ENCODE results near the gene MTX3.
A peak's percentile ranks its signal among the peaks of the same experiment; 100 is the strongest.

The MTX3 gene

DNA sequence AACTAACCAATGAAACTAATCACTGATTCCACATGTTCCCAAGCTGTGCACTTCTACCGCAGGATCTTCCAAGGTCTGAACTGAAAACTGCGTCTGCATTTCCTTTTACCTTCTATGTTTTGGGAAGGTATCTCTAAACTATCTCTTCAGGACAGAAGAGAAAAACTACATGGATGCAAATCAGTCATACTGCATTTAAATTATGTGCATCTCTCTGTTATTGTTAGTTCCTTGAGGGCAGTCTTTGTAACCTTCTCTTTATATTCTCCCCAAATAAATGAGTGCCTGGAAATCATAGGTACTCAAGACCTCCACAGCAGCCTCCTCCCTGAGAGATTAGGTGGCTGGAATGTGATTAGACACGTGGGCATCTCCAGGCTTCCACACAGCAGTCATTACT, 17.1 kb downstream of the MTX3 start (continued):
- TF ChIP-seq ZBTB20 (tag by site-specific recombination; IDR thresholded peaks at IDR 0.05) (no peak), ZNF830 (tag by site-specific recombination; IDR thresholded peaks at IDR 0.05; ENCODE audit: low read depth) (no peak), YY2 (tag by site-specific recombination; IDR thresholded peaks at IDR 0.05) (no peak), ZNF266 (tag by site-specific recombination; IDR thresholded peaks at IDR 0.05; ENCODE audit: low read depth) (no peak)

DNA sequence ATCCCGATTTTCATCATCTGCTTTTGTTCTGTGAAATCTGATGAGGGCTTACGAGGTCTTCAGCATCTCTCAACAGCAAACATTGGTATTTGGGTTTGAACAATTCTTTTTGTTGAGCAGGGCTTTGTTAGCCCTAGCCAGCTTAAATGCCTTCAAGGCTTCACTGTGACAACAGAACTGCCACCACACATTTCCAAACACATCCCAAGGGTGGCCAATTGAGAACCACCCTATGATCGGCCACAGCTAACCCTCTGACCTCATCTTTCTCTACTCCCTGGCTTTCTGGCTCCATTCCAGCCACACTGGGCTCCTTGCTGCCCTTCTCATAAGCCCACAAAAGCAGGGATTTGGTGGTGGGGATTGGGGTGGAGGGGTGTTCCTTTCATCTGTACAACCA, 17.6 kb downstream of the MTX3 start:
- CTCF ChIA-PET: no interaction called here
- POLR2A ChIA-PET: no interaction called here
- Histone ChIP-seq H3K36me3 (ENCODE audit: control insufficient read depth in 2 of 2, insufficient read depth in 1 of 2, low read length in 2 of 2) (peaks cover 3 to 25% of the 10 kb centered on the region in 2 experiments), H3K4me3 (ENCODE audit: low read depth, low read length) (no peak overlapping the region), H3K27ac (ENCODE audit: extremely low read depth, low read depth, low read length) (no peak overlapping the region), H3K4me1 (ENCODE audit: control insufficient read depth, insufficient read depth, low read length) (no peaks in the 10 kb centered on the region), H3K9me3 (ENCODE audit: control insufficient read depth, insufficient read depth, low read depth, low read length) (no peaks in the 10 kb centered on the region)
- TF ChIP-seq ZBTB17 (tag by site-specific recombination; IDR thresholded peaks at IDR 0.05) (0 out of 2 replicates have a peak, but pooled peaks have one; percentile 24), ZNF549 (tag by site-specific recombination; IDR thresholded peaks at IDR 0.05) (peak; percentile 23; the same call in 1 of the 2 replicates), ZNF133 (tag by site-specific recombination; IDR thresholded peaks at IDR 0.05) (no peak)

DNA sequence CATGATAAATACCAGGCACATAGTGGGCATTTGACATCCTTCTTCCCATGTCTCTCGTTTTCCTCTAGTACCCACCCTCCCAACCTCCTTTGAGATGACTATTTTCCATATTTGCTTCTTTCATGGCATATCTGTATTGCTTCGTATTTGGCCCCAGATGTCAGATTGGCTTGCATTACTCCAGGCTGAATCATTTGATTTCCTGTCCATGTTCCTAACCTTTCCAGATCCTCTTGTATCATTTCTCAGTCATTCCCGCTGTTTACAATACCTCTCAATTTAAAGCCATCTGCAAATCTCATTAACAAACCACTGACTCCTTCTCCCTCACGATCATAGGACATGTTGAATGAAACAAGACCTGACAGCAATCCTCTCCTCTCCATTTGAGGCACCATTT, 19.9 kb downstream of the MTX3 start:
- Histone ChIP-seq H3K36me3 (ENCODE audit: control insufficient read depth in 2 of 2, insufficient read depth in 1 of 2, low read length in 2 of 2) (peaks cover 0 to 10% of the 10 kb centered on the region in 2 experiments; a peak in 1 of 3 replicates), H3K4me3 (ENCODE audit: low read depth, low read length) (no peak overlapping the region), H3K4me1 (ENCODE audit: control insufficient read depth, insufficient read depth, low read length) (no peaks in the 10 kb centered on the region), H3K9me3 (ENCODE audit: control insufficient read depth, insufficient read depth, low read depth, low read length) (no peaks in the 10 kb centered on the region), H3K27ac (ENCODE audit: extremely low read depth, low read depth, low read length) (no peak overlapping the region)
- POLR2A ChIA-PET: interaction anchor here (0.7 kb wide), 1 partner anchor 17 kb away, joined by 4 read pairs; no protein-coding TSS in a partner anchor
- TF ChIP-seq ZNF133 (tag by site-specific recombination; IDR thresholded peaks at IDR 0.05) (no peak), ZNF169 (tag by site-specific recombination; IDR thresholded peaks at IDR 0.05) (no peak), ZNF473 (tag by site-specific recombination; IDR thresholded peaks at IDR 0.05) (no peak), ZNF585B (tag by site-specific recombination; IDR thresholded peaks at IDR 0.05) (no peak), SP3 (tag by site-specific recombination; IDR thresholded peaks at IDR 0.05) (no peak), ZNF747 (tag by site-specific recombination; IDR thresholded peaks at IDR 0.05) (no peak), ZNF404 (tag by site-specific recombination; IDR thresholded peaks at IDR 0.05) (no peak), SCRT2 (tag by site-specific recombination; IDR thresholded peaks at IDR 0.05) (no peak), ZBTB1 (tag by site-specific recombination; IDR thresholded peaks at IDR 0.05) (no peak), BCL11A (tag by site-specific recombination; IDR thresholded peaks at IDR 0.05; ENCODE audit: low read depth) (no peak), ZSCAN16 (tag by site-specific recombination; IDR thresholded peaks at IDR 0.05) (no peak), ZNF175 (tag by site-specific recombination; IDR thresholded peaks at IDR 0.05) (no peak), SETDB1 (IDR thresholded peaks at IDR 0.05; ENCODE audit: insufficient read length, low read length) (no peak), SP7 (tag by site-specific recombination; IDR thresholded peaks at IDR 0.05) (no peak), REPIN1 (tag by site-specific recombination; IDR thresholded peaks at IDR 0.05; ENCODE audit: low read depth) (no peak)
- TF ChIP-seq, protein P1, sequence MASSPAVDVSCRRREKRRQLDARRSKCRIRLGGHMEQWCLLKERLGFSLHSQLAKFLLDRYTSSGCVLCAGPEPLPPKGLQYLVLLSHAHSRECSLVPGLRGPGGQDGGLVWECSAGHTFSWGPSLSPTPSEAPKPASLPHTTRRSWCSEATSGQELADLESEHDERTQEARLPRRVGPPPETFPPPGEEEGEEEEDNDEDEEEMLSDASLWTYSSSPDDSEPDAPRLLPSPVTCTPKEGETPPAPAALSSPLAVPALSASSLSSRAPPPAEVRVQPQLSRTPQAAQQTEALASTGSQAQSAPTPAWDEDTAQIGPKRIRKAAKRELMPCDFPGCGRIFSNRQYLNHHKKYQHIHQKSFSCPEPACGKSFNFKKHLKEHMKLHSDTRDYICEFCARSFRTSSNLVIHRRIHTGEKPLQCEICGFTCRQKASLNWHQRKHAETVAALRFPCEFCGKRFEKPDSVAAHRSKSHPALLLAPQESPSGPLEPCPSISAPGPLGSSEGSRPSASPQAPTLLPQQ (tag by site-specific recombination; IDR thresholded peaks at IDR 0.05): no peak
- TF ChIP-seq, protein P2, sequence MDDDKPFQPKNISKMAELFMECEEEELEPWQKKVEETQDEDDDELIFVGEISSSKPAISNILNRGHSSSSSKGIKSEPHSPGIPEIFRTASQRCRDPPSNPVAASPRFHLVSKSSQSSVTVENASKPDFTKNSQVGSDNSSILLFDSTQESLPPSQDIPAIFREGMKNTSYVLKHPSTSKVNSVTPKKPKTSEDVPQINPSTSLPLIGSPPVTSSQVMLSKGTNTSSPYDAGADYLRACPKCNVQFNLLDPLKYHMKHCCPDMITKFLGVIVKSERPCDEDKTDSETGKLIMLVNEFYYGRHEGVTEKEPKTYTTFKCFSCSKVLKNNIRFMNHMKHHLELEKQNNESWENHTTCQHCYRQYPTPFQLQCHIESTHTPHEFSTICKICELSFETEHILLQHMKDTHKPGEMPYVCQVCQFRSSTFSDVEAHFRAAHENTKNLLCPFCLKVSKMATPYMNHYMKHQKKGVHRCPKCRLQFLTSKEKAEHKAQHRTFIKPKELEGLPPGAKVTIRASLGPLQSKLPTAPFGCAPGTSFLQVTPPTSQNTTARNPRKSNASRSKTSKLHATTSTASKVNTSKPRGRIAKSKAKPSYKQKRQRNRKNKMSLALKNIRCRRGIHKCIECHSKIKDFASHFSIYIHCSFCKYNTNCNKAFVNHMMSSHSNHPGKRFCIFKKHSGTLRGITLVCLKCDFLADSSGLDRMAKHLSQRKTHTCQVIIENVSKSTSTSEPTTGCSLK (tag by site-specific recombination; IDR thresholded peaks at IDR 0.05): no peak
- TF ChIP-seq, protein P3, sequence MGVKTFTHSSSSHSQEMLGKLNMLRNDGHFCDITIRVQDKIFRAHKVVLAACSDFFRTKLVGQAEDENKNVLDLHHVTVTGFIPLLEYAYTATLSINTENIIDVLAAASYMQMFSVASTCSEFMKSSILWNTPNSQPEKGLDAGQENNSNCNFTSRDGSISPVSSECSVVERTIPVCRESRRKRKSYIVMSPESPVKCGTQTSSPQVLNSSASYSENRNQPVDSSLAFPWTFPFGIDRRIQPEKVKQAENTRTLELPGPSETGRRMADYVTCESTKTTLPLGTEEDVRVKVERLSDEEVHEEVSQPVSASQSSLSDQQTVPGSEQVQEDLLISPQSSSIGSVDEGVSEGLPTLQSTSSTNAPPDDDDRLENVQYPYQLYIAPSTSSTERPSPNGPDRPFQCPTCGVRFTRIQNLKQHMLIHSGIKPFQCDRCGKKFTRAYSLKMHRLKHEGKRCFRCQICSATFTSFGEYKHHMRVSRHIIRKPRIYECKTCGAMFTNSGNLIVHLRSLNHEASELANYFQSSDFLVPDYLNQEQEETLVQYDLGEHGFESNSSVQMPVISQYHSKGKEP (tag by site-specific recombination; IDR thresholded peaks at IDR 0.05): no peak
- TF ChIP-seq, protein P4, sequence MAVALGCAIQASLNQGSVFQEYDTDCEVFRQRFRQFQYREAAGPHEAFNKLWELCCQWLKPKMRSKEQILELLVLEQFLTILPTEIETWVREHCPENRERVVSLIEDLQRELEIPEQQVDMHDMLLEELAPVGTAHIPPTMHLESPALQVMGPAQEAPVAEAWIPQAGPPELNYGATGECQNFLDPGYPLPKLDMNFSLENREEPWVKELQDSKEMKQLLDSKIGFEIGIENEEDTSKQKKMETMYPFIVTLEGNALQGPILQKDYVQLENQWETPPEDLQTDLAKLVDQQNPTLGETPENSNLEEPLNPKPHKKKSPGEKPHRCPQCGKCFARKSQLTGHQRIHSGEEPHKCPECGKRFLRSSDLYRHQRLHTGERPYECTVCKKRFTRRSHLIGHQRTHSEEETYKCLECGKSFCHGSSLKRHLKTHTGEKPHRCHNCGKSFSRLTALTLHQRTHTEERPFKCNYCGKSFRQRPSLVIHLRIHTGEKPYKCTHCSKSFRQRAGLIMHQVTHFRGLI (tag by site-specific recombination; IDR thresholded peaks at IDR 0.05): no peak
- TF ChIP-seq, protein P5, sequence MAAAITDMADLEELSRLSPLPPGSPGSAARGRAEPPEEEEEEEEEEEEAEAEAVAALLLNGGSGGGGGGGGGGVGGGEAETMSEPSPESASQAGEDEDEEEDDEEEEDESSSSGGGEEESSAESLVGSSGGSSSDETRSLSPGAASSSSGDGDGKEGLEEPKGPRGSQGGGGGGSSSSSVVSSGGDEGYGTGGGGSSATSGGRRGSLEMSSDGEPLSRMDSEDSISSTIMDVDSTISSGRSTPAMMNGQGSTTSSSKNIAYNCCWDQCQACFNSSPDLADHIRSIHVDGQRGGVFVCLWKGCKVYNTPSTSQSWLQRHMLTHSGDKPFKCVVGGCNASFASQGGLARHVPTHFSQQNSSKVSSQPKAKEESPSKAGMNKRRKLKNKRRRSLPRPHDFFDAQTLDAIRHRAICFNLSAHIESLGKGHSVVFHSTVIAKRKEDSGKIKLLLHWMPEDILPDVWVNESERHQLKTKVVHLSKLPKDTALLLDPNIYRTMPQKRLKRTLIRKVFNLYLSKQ (tag by site-specific recombination; IDR thresholded peaks at IDR 0.05; ENCODE audit: borderline replicate concordance): no peak
- CTCF ChIA-PET: no interaction called here
